Spleen (tissue), 7 donors: Measurements from ENCODE around the gene KRTAP1-4.

ENCODE experiments used
- CTCF ChIP-seq, 11 experiments: fragments of 200-600 bp in 7 of 11; fragments of 450-650 bp in 4 of 11; sonication (generic) in 4 of 11; IDR thresholded peaks in 8 of 11; conservative IDR thresholded peaks in 3 of 11; 1 replicate in 7 of 11; 2 replicates in 4 of 11; pipeline versions ENCODE4 v1.4.0 to v1.8.0; 2016 to 2021; ENCODE audit warnings: antibody characterized with exemption in 11 of 11, inconsistent platforms in 4 of 11, mild to moderate bottlenecking in 1 of 11
- POLR2A ChIP-seq, 3 donors: fragments of 450-650 bp; IDR thresholded peaks; one replicate each; pipeline ENCODE4 v1.5.1; 2017; ENCODE audit warnings: antibody characterized with exemption in 3 of 3, mild to moderate bottlenecking in 1 of 3
- donor health status: DM: no; HTN: no; CAD: no; lungs with moderate emphysema.
- donor health status: DM: no; HTN: no; CAD: no.
- donor health status: DM: no; HTN: no; CAD: no.

GRCh38 chr17:41009301-41009760, 20.7 kb downstream of the KRTAP1-4 start:
- TF ChIP-seq CTCF (IDR thresholded peaks at IDR 0.05 in 8 of 11, conservative IDR thresholded peaks at IDR 0.05 in 3 of 11) = no peak
- TF ChIP-seq POLR2A (IDR thresholded peaks at IDR 0.05) = no peak
